Subcutaneous abdominal adipose tissue (tissue), 5 donors: ENCODE results near the gene FAM114A1.

Experiments used
- H3K27ac ChIP-seq: one replicate; pipeline ENCODE4 v1.7.0; 2013; ENCODE audit warnings: low read depth, mild to moderate bottlenecking, inconsistent platforms, low read length, moderate library complexity
- H3K27me3 ChIP-seq, 5 donors: one replicate each; pipeline ENCODE4 v1.7.0; 2013; ENCODE audit warnings: low read length in 5 of 5, inconsistent platforms in 1 of 5; ENCODE audit not compliant: control insufficient read depth in 5 of 5, insufficient read depth in 4 of 5
- H3K36me3 ChIP-seq, 5 donors: one replicate each; pipeline ENCODE4 v1.7.0; 2013; ENCODE audit warnings: low read length in 5 of 5; ENCODE audit not compliant: control insufficient read depth in 5 of 5, insufficient read depth in 5 of 5
- H3K4me1 ChIP-seq, 5 donors: one replicate each; pipeline ENCODE4 v1.7.0; 2013; ENCODE audit warnings: low read length in 5 of 5, mild to moderate bottlenecking in 3 of 5, moderate library complexity in 1 of 5; ENCODE audit not compliant: control insufficient read depth in 5 of 5, insufficient read depth in 5 of 5
- H3K4me3 ChIP-seq, 5 donors: one replicate each; pipeline ENCODE4 v1.7.0; 2013; ENCODE audit warnings: low read length in 5 of 5, low read depth in 1 of 5
- H3K9ac ChIP-seq, 5 donors: one replicate each; pipeline ENCODE4 v1.7.0; 2013; ENCODE audit warnings: low read length in 5 of 5, mild to moderate bottlenecking in 4 of 5, moderate library complexity in 3 of 5
- H3K9me3 ChIP-seq, 5 donors: one replicate each; pipeline ENCODE4 v1.7.0; 2013; ENCODE audit warnings: low read length in 5 of 5; ENCODE audit not compliant: control insufficient read depth in 5 of 5
- donor health status: healthy.
- donor health status: healthy.
- donor health status: healthy.
- donor health status: healthy.
- donor health status: healthy.

FAM114A1 gene

GRCh38 chr4:38967260-38968095, 99.9 kb downstream of the FAM114A1 start:
- Histone ChIP-seq H3K9ac (no peak overlapping the region), H3K36me3 (no peaks in the 10 kb centered on the region), H3K27ac (no peak overlapping the region), H3K9me3 (no peaks in the 10 kb centered on the region), H3K4me3 (no peak overlapping the region), H3K27me3 (no peaks in the 10 kb centered on the region), H3K4me1 (no peaks in the 10 kb centered on the region)

- no peaks in the 10 kb centered on the region for H3K36me3 ChIP-seq
- no peaks in the 10 kb centered on the region for H3K4me1 ChIP-seq
- no peak overlapping the region for H3K27ac ChIP-seq
- H3K27me3 ChIP-seq = no peaks in the 10 kb centered on the region
- H3K9ac ChIP-seq = no peak overlapping the region
- no peaks in the 10 kb centered on the region for H3K9me3 ChIP-seq
- H3K4me3 ChIP-seq = no peak overlapping the region
These were observed 101.1 kb downstream of the FAM114A1 start for GRCh38 chr4:38968668-38969067.

GRCh38 chr4:38976308-38976707, 108.7 kb downstream of the FAM114A1 start:
- H3K36me3 ChIP-seq = no peaks in the 10 kb centered on the region
- peak overlapping the region in 1 of 5 donors; percentile 17 for H3K9ac ChIP-seq
- H3K9me3 ChIP-seq = no peaks in the 10 kb centered on the region
- H3K27ac ChIP-seq = no peak overlapping the region
- peaks cover 0 to 2% (median 0%) of the 10 kb centered on the region in 5 donors for H3K4me1 ChIP-seq
- H3K4me3 ChIP-seq = no peak overlapping the region
- H3K27me3 ChIP-seq = no peaks in the 10 kb centered on the region

GRCh38 chr4:38979081-38979480, 111.5 kb downstream of the FAM114A1 start:
- no peaks in the 10 kb centered on the region for H3K27me3 ChIP-seq
- no peaks in the 10 kb centered on the region for H3K9me3 ChIP-seq
- no peak overlapping the region for H3K9ac ChIP-seq
- no peaks in the 10 kb centered on the region for H3K36me3 ChIP-seq
- no peak overlapping the region for H3K4me3 ChIP-seq
- H3K27ac ChIP-seq = no peak overlapping the region
- peaks cover 0 to 6% (median 2%) of the 10 kb centered on the region in 5 donors for H3K4me1 ChIP-seq

- Histone ChIP-seq H3K27ac (no peak overlapping the region), H3K4me3 (no peak overlapping the region), H3K9ac (no peak overlapping the region), H3K9me3 (no peaks in the 10 kb centered on the region), H3K4me1 (peaks cover 0 to 8% (median 5%) of the 10 kb centered on the region in 5 donors), H3K36me3 (no peaks in the 10 kb centered on the region), H3K27me3 (no peaks in the 10 kb centered on the region)
These were observed 112.1 kb downstream of the FAM114A1 start for GRCh38 chr4:38979511-38980230.

- H3K9ac ChIP-seq = no peak overlapping the region
- H3K27ac ChIP-seq = no peak overlapping the region
- H3K36me3 ChIP-seq = no peaks in the 10 kb centered on the region
- H3K27me3 ChIP-seq = no peaks in the 10 kb centered on the region
- H3K4me3 ChIP-seq = no peak overlapping the region
- peaks cover 0 to 8% (median 7%) of the 10 kb centered on the region in 5 donors for H3K4me1 ChIP-seq
- H3K9me3 ChIP-seq = no peaks in the 10 kb centered on the region
These were observed 113.5 kb downstream of the FAM114A1 start for GRCh38 chr4:38980903-38981676.

GRCh38 chr4:38982361-38983095, 114.9 kb downstream of the FAM114A1 start:
- Histone ChIP-seq H3K27me3 (no peaks in the 10 kb centered on the region), H3K27ac (no peak overlapping the region), H3K9ac (no peak overlapping the region), H3K4me1 (peaks cover 0 to 13% (median 7%) of the 10 kb centered on the region in 5 donors), H3K36me3 (no peaks in the 10 kb centered on the region), H3K4me3 (no peak overlapping the region), H3K9me3 (no peaks in the 10 kb centered on the region)

GRCh38 chr4:38983291-38983690, 115.7 kb downstream of the FAM114A1 start:
- H3K9me3 ChIP-seq = no peaks in the 10 kb centered on the region
- no peak overlapping the region for H3K27ac ChIP-seq
- no peaks in the 10 kb centered on the region for H3K36me3 ChIP-seq
- peaks cover 0 to 14% (median 7%) of the 10 kb centered on the region in 5 donors for H3K4me1 ChIP-seq
- H3K4me3 ChIP-seq = no peak overlapping the region
- H3K27me3 ChIP-seq = no peaks in the 10 kb centered on the region
- no peak overlapping the region for H3K9ac ChIP-seq

GRCh38 chr4:38983787-38984598, 116.4 kb downstream of the FAM114A1 start:
- no peak overlapping the region for H3K9ac ChIP-seq

More at GRCh38 chr4:38983787-38984598, 116.4 kb downstream of the FAM114A1 start:
- Histone ChIP-seq H3K36me3 (no peaks in the 10 kb centered on the region), H3K4me3 (no peak overlapping the region), H3K9me3 (no peaks in the 10 kb centered on the region), H3K27ac (no peak overlapping the region), H3K4me1 (peaks cover 0 to 14% (median 7%) of the 10 kb centered on the region in 5 donors), H3K27me3 (no peaks in the 10 kb centered on the region)
